Liver (tissue), 9 donors: ENCODE results near the gene TAS1R1. TPM values are rescaled to one million over a fixed set of nuclear protein-coding genes. Genes with fewer than 3 reads are reported as not detected.

Source experiments
- DNase-seq: peaks from one replicate; pipeline ENCODE4 v3.0.0-alpha.2; 2017; ENCODE audit warnings: low spot score
- H3K27ac ChIP-seq, 2 donors: one replicate each; pipeline ENCODE4 v1.7.0; 2013; ENCODE audit warnings: inconsistent platforms in 2 of 2, low read length in 2 of 2, control low read depth in 1 of 2, low read depth in 1 of 2, mild to moderate bottlenecking in 1 of 2
- H3K27me3 ChIP-seq, 4 donors: one replicate each; pipeline versions ENCODE4 v1.6.1 to v1.7.0; 2013; ENCODE audit warnings: low read length in 3 of 4, inconsistent platforms in 1 of 4, mild to moderate bottlenecking in 1 of 4, moderate library complexity in 1 of 4; ENCODE audit not compliant: control insufficient read depth in 4 of 4, insufficient read depth in 4 of 4
- H3K36me3 ChIP-seq, 4 donors: one replicate each; pipeline versions ENCODE4 v1.6.1 to v1.7.0; 2013; ENCODE audit warnings: low read length in 3 of 4, mild to moderate bottlenecking in 3 of 4, low read depth in 1 of 4, moderate library complexity in 1 of 4; ENCODE audit not compliant: control insufficient read depth in 4 of 4, insufficient read depth in 3 of 4
- H3K4me1 ChIP-seq, 4 donors: one replicate each; pipeline versions ENCODE4 v1.6.1 to v1.7.0; 2013; ENCODE audit warnings: low read length in 3 of 4, mild to moderate bottlenecking in 3 of 4, moderate library complexity in 1 of 4; ENCODE audit not compliant: control insufficient read depth in 4 of 4, insufficient read depth in 4 of 4
- H3K4me3 ChIP-seq, 3 donors: one replicate each; pipeline versions ENCODE4 v1.6.1 to v1.7.0; 2013; ENCODE audit warnings: low read length in 3 of 3, control low read depth in 1 of 3, low read depth in 1 of 3, mild to moderate bottlenecking in 1 of 3
- H3K9ac ChIP-seq, 2 donors: one replicate each; pipeline ENCODE4 v1.7.0; 2013; ENCODE audit warnings: low read length in 2 of 2, mild to moderate bottlenecking in 2 of 2, moderate library complexity in 2 of 2, control low read depth in 1 of 2, low read depth in 1 of 2
- H3K9me3 ChIP-seq, 4 donors: one replicate each; pipeline versions ENCODE4 v1.6.1 to v1.7.0; 2013; ENCODE audit warnings: low read length in 3 of 4; ENCODE audit not compliant: control insufficient read depth in 4 of 4
- ATF3 ChIP-seq: IDR thresholded peaks from 2 replicates; pipeline ENCODE4 v1.6.1; 2016; ENCODE audit warnings: antibody characterized with exemption
- CTCF ChIP-seq: fragments of 150-350 bp; IDR thresholded peaks from 2 replicates; pipeline ENCODE4 v1.5.1; 2017; ENCODE audit warnings: improper control_type of control experiment, low read depth, low read length; ENCODE audit not compliant: missing input control
- EGR1 ChIP-seq, 2 donors: IDR thresholded peaks; 2 replicates each; pipeline ENCODE4 v1.6.1; 2016 to 2018; ENCODE audit warnings: antibody characterized with exemption in 2 of 2, low read depth in 2 of 2
- FOXA1 ChIP-seq: IDR thresholded peaks from 2 replicates; pipeline ENCODE4 v1.6.1; 2016; ENCODE audit warnings: antibody characterized with exemption
- FOXA2 ChIP-seq: IDR thresholded peaks from 2 replicates; pipeline ENCODE4 v1.6.1; 2016; ENCODE audit warnings: antibody characterized with exemption
- GABPA ChIP-seq, 2 donors: IDR thresholded peaks in 1 of 2; conservative IDR thresholded peaks in 1 of 2; 2 replicates each; pipeline ENCODE4 v1.6.1; 2016; ENCODE audit warnings: antibody characterized with exemption in 2 of 2, mild to moderate bottlenecking in 1 of 2, moderate library complexity in 1 of 2
- HNF4A ChIP-seq, 2 donors: conservative IDR thresholded peaks; 2 replicates each; pipeline ENCODE4 v1.6.1; 2016; ENCODE audit warnings: antibody characterized with exemption in 2 of 2, mild to moderate bottlenecking in 2 of 2
- HNF4G ChIP-seq: IDR thresholded peaks from 2 replicates; pipeline ENCODE4 v1.6.1; 2016; ENCODE audit warnings: antibody characterized with exemption
- JUND ChIP-seq, 2 donors: IDR thresholded peaks; 2 replicates each; pipeline ENCODE4 v1.6.1; 2016; ENCODE audit warnings: antibody characterized with exemption in 2 of 2
- MAX ChIP-seq: IDR thresholded peaks from 2 replicates; pipeline ENCODE4 v1.6.1; 2016; ENCODE audit warnings: antibody characterized with exemption
- NR2F2 ChIP-seq: IDR thresholded peaks from 2 replicates; pipeline ENCODE4 v1.6.1; 2016; ENCODE audit warnings: antibody characterized with exemption
- RAD21 ChIP-seq, 2 donors: IDR thresholded peaks; 2 replicates each; pipeline ENCODE4 v1.6.1; 2016; ENCODE audit warnings: antibody characterized with exemption in 2 of 2, mild to moderate bottlenecking in 2 of 2
- REST ChIP-seq: IDR thresholded peaks from 2 replicates; pipeline ENCODE4 v1.6.1; 2016; ENCODE audit warnings: antibody characterized with exemption, mild to moderate bottlenecking
- RXRA ChIP-seq, 2 donors: IDR thresholded peaks; 2 replicates each; pipeline ENCODE4 v1.6.1; 2017 to 2018; ENCODE audit warnings: antibody characterized with exemption in 2 of 2, mild to moderate bottlenecking in 1 of 2
- SP1 ChIP-seq: IDR thresholded peaks from 2 replicates; pipeline ENCODE4 v1.6.1; 2018; ENCODE audit warnings: antibody characterized with exemption, mild to moderate bottlenecking
- TAF1 ChIP-seq: conservative IDR thresholded peaks from 2 replicates; pipeline ENCODE4 v1.6.1; 2016; ENCODE audit warnings: antibody characterized with exemption, mild to moderate bottlenecking
- YY1 ChIP-seq: IDR thresholded peaks from 2 replicates; pipeline ENCODE4 v1.6.1; 2016; ENCODE audit warnings: antibody characterized with exemption, mild to moderate bottlenecking
- ZBTB33 ChIP-seq: IDR thresholded peaks from 2 replicates; pipeline ENCODE4 v1.6.1; 2016; ENCODE audit warnings: antibody characterized with exemption
- WGBS: extraction: QIAGEN DNeasy Blood & Tissue Kit; methylation state at CpG from one replicate; pipeline ENCODE4 v1.1.7; 2013; 5-methylcytosine and 5-hydroxymethylcytosine counted together
- polyA plus RNA-seq, 2 donors: library from polyadenylated mRNA; stranded (reverse) in 1 of 2; unstranded in 1 of 2; fragments of 200-250 nt in 1 of 2; fragments of >200 nt in 1 of 2; fragmentation: Nextera tagmentation in 1 of 2; extraction: Ambion mirVana in 1 of 2; gene quantifications; one replicate each; pipeline versions ENCODE4 v1.2.1 to v1.2.3, GENCODE V29; 2013 to 2015
- total RNA-seq, 2 donors: library from RNA; depleted of rRNA; stranded (reverse); fragments of >200 nt; gene quantifications; one replicate each; pipeline ENCODE4 v1.2.3, GENCODE V29; 2014
- donor health status: healthy.
- donor health status: healthy.
- donor health status: healthy.
- donor health status: healthy.
- donor health status: healthy.

Gene TAS1R1
- total and polyA plus RNA-seq, 4 donors: not detected

GRCh38 chr1:6593810-6594209 lies 38.7 kb downstream of the TAS1R1 start:
- peaks cover 26 to 71% (median 47%) of the 10 kb centered on the region in 4 donors for H3K36me3 ChIP-seq
- no peak overlapping the region for H3K27ac ChIP-seq
- no peak overlapping the region for H3K9ac ChIP-seq
- WGBS: 96% methylated on average over 15 of the region's 15 CpGs
- TF ChIP-seq JUND (IDR thresholded peaks at IDR 0.05): no peak
- no peak for TF ChIP-seq RAD21 (IDR thresholded peaks at IDR 0.05)
- TF ChIP-seq YY1: no peak
- no peak for TF ChIP-seq EGR1 (IDR thresholded peaks at IDR 0.05; ENCODE audit: low read depth in 2 of 2)
- TF ChIP-seq ZBTB33: no peak
- TF ChIP-seq HNF4A (conservative IDR thresholded peaks at IDR 0.05): no peak
- no peak for TF ChIP-seq GABPA (IDR thresholded peaks at IDR 0.05 in 1 of 2, conservative IDR thresholded peaks at IDR 0.05 in 1 of 2)
- TF ChIP-seq MAX: no peak
- no peak for TF ChIP-seq SP1
- TF ChIP-seq RXRA (IDR thresholded peaks at IDR 0.05): no peak
- no peak for TF ChIP-seq ATF3
- no peak for TF ChIP-seq FOXA1
- no peak for TF ChIP-seq NR2F2
- no peak for TF ChIP-seq TAF1
- no peak for TF ChIP-seq FOXA2
- no peak for TF ChIP-seq REST
- TF ChIP-seq HNF4G: no peak
- no peak for TF ChIP-seq CTCF
- H3K4me3 ChIP-seq: no peak overlapping the region
- no peak for DNase-seq
- H3K27me3 ChIP-seq: no peaks in the 10 kb centered on the region
- H3K9me3 ChIP-seq: no peaks in the 10 kb centered on the region
- peaks cover 0 to 19% (median 11%) of the 10 kb centered on the region in 4 donors for H3K4me1 ChIP-seq
